GM10266 (cell line): Measurements from ENCODE around the gene EOLA1.
"Not testable (repeated sequence)": the region's sequence is repeated elsewhere in the genome, so short reads cannot be mapped to it uniquely, and the experiment has no call there.

ENCODE experiments used
- DNase-seq: peaks from one replicate; pipeline ENCODE4 v3.0.0; 2012; ENCODE audit errors: extremely low spot score
- CTCF ChIP-seq: IDR thresholded peaks from 2 replicates; pipeline ENCODE4 v1.5.1; 2012; ENCODE audit warnings: mild to moderate bottlenecking, low read depth; ENCODE audit not compliant: control insufficient read depth, insufficient read depth; ENCODE audit errors: missing control alignments

The EOLA1 gene

GRCh38 chrX:149516604-149517003, 24.2 kb upstream of the EOLA1 start:
- no peak for TF ChIP-seq CTCF
- no peak for DNase-seq

GRCh38 chrX:149517308-149517707, 23.5 kb upstream of the EOLA1 start:
- no peak for DNase-seq
- no peak for TF ChIP-seq CTCF

- no peak for DNase-seq
- TF ChIP-seq CTCF = no peak
Measured at GRCh38 chrX:149518236-149518635, 22.6 kb upstream of the EOLA1 start.

- DNase-seq = not testable (repeated sequence)
Measured at GRCh38 chrX:149520636-149521277, 20.1 kb upstream of the EOLA1 start.

- no peak for TF ChIP-seq CTCF
- no peak for DNase-seq
Measured at GRCh38 chrX:149521438-149521837, 19.4 kb upstream of the EOLA1 start.

- DNase-seq = no peak
- no peak for TF ChIP-seq CTCF
Measured at GRCh38 chrX:149522916-149523315, 17.9 kb upstream of the EOLA1 start.

DNA sequence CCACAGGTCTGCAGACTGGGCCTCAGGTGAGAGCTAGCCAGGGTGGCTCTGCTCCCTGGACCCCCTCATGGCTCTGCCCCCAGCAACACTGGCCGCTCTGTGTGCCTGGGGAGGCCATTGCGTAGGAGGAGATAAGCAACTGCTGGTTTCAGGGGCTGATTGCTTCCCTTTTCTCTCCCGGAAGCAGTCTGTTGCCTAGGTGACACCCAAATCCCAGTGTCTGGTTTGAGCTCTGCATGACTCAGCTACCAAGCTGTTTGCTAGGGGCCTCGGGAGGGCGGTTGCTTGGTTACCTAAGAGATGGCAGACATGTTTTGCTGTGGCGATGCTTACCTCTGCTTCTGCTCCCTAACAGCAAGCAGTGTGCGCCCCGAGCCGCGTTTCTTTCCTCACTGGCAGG, 15.4 kb upstream of the EOLA1 start:
- DNase-seq = not testable (repeated sequence)

DNA sequence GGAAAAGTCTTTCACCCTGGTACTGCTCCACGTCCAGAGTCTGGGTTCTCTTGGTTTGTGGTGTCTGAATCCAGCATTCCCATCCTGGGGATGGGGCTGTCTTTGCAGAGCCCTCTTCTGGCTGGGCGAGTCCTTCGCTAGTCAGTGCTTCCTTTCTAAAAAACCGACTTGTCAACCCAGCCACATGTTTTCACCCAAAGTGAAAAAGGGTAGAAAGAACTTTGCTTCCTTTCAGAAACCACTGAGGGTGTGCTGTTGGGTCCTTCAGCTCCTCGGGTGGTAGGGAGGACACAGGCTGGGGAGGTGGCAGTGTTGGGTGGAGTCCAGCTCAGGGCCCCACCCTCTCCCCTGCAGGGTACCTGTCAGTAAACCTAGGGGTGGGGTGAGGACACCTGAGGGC, 14.9 kb upstream of the EOLA1 start:
- DNase-seq = not testable (repeated sequence)

DNA sequence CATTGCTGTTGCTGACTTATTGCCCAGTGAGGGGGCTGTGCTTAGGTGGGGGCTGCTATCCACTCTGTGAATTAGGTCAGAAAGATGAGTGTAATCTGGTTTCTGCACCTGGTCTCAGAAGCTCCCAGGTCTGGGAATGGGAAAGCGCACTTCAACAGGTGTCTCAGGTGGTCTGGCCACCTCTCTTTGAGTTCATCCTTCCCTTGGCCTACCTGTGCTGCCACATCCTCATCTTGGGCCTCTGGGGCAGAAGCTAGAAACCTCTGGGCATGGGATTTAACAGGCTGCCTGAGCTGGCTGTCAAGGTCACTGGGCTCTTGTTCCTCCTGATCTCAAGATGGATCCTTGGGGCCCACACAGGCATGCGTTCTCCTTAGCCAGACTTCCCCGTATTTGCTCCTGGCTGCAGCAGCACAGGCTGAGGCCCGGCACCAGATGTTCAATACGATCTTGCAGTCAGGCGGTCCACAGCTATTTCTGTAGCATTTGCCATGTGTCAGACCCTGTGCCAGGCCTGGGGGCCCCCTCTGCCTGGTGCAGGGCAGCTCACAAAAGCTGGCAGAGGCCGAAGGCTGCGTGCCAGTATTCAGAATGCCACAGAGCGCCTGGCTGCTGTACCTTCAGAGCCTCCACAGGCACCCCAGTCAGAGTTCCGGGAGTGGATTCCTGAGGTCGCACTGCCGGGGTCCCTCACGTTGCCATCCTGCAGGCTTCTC, 14.3 kb upstream of the EOLA1 start:
- not testable (repeated sequence) for DNase-seq
